Activated naive CD8-positive, alpha-beta T cell treated with anti-CD3 and anti-CD28 coated beads, Interleukin-2, amount 50 U/mL, for 24 hours (primary cell): ENCODE data around the gene AFF3.

Experiments
- ATAC-seq: fragments of 150-1000 bp; cut with Tn5 transposase; one replicate; pipeline ENCODE4 v1.10.0; 2021
- DNase-seq: peaks from one replicate; pipeline ENCODE4 v3.0.0; 2021
- H3K27ac Mint-ChIP-seq: one replicate; pipeline ENCODE4 v1.8.0; 2021; ENCODE audit warnings: mild to moderate bottlenecking, mixed read lengths
- H3K27me3 Mint-ChIP-seq: one replicate; pipeline ENCODE4 v1.8.0; 2021; ENCODE audit warnings: mixed read lengths
- H3K36me3 Mint-ChIP-seq: one replicate; pipeline ENCODE4 v1.8.0; 2021; ENCODE audit warnings: low read depth, mixed read lengths
- H3K4me1 Mint-ChIP-seq: one replicate; pipeline ENCODE4 v1.8.0; 2021; ENCODE audit warnings: mixed read lengths
- H3K4me3 Mint-ChIP-seq: one replicate; pipeline ENCODE4 v1.8.0; 2021; ENCODE audit warnings: mild to moderate bottlenecking, moderate library complexity, mixed read lengths
- H3K9me3 Mint-ChIP-seq: one replicate; pipeline ENCODE4 v1.8.0; 2021; ENCODE audit warnings: mixed read lengths

Gene AFF3

DNA sequence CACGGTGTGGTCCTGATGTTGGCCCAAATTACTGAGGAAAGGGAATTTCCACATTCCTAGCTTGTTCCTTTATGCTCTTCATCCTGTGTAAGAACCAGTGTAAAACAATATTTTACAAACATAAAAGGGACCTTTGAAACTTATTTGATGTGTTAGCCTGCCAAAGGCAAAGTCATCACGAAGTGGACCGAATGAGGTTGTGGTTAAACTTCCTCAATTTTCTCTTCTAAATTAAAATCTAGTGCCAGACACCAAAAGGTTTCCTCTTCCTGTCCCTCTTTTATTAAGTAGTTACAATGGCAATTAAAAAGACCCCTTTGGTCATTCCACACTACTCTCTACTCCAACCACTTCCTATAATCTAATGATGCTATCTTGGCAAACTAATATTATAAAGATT is 279.8 kb downstream of the AFF3 start:
- no peak overlapping the region for H3K27ac Mint-ChIP-seq
- no peak overlapping the region for H3K4me3 Mint-ChIP-seq
- no peaks in the 10 kb centered on the region for H3K27me3 Mint-ChIP-seq
- no peaks in the 10 kb centered on the region for H3K9me3 Mint-ChIP-seq
- ATAC-seq = no peak
- H3K4me1 Mint-ChIP-seq = peaks cover 25% of the 10 kb centered on the region
- no peak for DNase-seq
- no peaks in the 10 kb centered on the region for H3K36me3 Mint-ChIP-seq

DNA sequence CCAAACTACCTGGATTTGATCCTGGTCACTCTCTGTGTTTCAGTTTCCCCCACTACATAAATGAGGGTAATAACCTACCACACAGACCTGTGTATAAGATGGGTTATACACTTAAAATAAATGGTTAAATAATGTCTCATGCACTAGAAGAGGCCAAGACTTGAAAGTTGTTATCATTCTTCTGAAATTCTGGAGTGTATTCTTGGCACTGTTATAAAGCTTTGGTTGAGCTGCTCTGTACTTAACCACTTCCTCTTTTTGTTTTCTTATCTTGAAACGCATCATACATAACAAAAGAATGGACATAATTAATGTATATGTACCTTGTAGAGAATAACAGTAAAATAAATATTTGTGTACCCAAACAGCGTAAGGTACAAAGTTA is 281.0 kb downstream of the AFF3 start:
- Mint-ChIP-seq H3K36me3 (no peaks in the 10 kb centered on the region), H3K4me1 (peaks cover 25% of the 10 kb centered on the region), H3K27me3 (no peaks in the 10 kb centered on the region), H3K27ac (no peak overlapping the region), H3K4me3 (no peak overlapping the region), H3K9me3 (no peaks in the 10 kb centered on the region)
- ATAC-seq (no peak), DNase-seq (no peak)

DNA sequence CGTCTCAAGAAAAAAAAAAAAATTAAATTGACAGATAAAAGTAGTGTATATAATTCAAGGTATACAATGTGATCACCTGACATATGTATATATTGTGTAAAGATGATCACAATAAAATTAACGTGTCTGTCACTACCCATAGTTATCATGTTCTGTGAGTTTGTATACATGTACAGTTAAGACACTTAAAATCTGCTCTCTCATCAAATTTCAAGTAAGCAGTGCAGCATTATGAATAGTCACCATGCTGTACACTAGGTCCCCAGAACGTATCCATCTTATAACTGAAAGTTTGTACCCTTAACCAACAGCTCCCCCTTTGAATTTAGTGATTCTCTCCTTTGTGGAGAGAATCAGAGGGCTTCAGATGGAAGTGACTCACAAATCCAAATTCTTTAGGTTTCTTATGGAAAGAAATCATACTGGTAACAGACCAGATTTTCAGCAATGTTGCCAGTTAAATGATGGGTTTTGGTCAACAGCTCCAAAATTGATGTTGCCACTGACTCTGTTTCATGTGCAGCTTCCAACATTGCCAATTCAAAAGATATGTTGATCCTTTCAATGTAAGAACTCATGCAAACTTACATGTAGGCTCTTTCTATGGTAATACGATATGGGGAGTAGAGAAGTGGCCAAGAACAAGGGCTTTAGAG is 281.5 kb downstream of the AFF3 start:
- Mint-ChIP-seq H3K4me1 (peaks cover 25% of the 10 kb centered on the region), H3K27me3 (no peaks in the 10 kb centered on the region), H3K27ac (no peak overlapping the region), H3K9me3 (no peaks in the 10 kb centered on the region), H3K4me3 (no peak overlapping the region), H3K36me3 (no peaks in the 10 kb centered on the region)
- no peak for DNase-seq
- ATAC-seq = no peak

DNA sequence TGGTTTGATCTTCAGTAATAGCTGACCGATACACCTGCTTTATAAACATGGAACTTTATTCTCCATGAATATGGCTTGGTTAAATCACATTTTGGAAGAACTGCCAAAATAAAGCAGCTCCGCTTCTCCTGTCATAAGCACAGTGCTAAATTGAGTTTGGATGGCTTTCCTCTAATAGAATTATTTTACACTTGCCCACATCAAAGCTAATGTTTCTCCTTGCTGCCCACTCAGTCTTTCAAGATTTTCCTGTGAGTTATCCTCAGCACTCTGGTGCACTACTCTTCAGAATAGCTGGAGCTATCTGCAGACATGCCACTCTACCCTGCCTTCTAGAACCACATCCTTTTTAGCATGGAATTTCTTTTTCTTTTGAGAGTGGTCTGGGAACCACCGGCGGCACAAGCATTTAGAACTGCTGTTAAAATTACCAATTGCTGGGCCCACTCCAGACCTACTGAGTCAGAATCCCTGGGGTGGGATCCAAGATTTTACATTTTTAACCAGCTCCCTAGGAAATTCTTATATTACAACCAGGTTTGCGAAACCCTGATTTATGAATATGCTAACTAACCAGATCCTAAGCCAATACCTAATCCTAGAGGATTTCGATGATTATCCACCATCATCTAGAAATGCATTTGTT is 283.3 kb downstream of the AFF3 start:
- no peak for DNase-seq
- Mint-ChIP-seq H3K4me3 (no peak overlapping the region), H3K9me3 (no peaks in the 10 kb centered on the region), H3K27me3 (no peaks in the 10 kb centered on the region), H3K36me3 (no peaks in the 10 kb centered on the region), H3K27ac (no peak overlapping the region), H3K4me1 (peaks cover 22% of the 10 kb centered on the region)
- no peak for ATAC-seq

DNA sequence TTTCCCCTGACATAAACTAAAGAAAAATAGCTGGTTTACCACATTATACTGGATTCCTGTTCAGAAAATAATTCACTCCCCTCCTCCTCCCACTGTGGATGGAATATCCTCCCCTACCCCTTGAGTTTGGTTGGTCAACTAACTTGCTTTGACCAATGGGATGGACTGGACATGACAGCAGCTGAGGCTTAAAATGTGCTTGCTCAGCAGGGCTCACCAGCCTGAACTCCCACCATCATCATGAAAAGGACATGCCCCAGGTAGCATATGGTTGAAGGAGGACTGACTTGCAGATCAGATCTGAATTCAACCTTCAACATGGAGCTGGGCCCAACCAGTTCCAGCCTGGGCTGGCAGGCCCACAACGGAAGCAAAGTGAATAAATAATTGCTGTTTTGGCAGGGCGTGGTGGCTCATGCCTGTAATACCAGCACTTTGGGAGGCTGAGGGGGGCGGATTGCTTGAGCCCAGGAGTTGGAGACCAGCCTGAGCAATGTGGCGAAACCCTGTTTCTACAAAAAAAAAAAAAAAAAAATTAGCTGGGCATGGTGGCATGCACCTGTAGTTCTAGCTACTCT is 284.4 kb downstream of the AFF3 start:
- Mint-ChIP-seq H3K4me3 (no peak overlapping the region), H3K9me3 (no peaks in the 10 kb centered on the region), H3K4me1 (peaks cover 21% of the 10 kb centered on the region), H3K36me3 (no peaks in the 10 kb centered on the region), H3K27me3 (no peaks in the 10 kb centered on the region), H3K27ac (no peak overlapping the region)
- ATAC-seq = no peak
- DNase-seq = no peak

DNA sequence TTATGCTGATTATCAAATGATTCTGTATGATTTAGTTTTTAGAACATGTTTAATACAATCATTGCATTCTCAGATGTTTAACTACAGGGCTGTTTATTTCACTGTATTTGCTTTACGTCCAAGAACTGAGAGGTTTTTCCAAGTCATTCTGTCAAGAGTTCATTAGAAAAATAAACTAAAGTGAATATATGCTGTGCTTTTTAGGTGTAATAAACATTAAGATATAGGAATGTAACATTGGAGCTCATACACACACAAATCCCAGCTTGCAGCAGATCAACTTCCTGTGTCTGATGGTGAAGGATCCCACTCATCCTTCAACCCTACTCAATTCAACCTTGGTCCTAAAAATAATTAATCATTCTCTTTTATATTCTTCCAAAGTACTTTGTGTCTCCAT is 285.0 kb downstream of the AFF3 start:
- no peak for DNase-seq
- H3K9me3 Mint-ChIP-seq = no peaks in the 10 kb centered on the region
- ATAC-seq = no peak
- no peak overlapping the region for H3K27ac Mint-ChIP-seq
- H3K4me1 Mint-ChIP-seq = peaks cover 15% of the 10 kb centered on the region
- no peaks in the 10 kb centered on the region for H3K36me3 Mint-ChIP-seq
- no peak overlapping the region for H3K4me3 Mint-ChIP-seq
- no peaks in the 10 kb centered on the region for H3K27me3 Mint-ChIP-seq

GRCh38 chr2:99856119-99856518 is 286.3 kb downstream of the AFF3 start:
- ATAC-seq (no peak), DNase-seq (no peak)
- Mint-ChIP-seq H3K4me3 (no peak overlapping the region), H3K27ac (no peak overlapping the region), H3K9me3 (no peaks in the 10 kb centered on the region), H3K4me1 (peaks cover 4% of the 10 kb centered on the region), H3K36me3 (no peaks in the 10 kb centered on the region), H3K27me3 (no peaks in the 10 kb centered on the region)

GRCh38 chr2:99854236-99854852 is 288.0 kb downstream of the AFF3 start:
- Mint-ChIP-seq H3K36me3 (no peaks in the 10 kb centered on the region), H3K9me3 (no peaks in the 10 kb centered on the region), H3K27me3 (no peaks in the 10 kb centered on the region), H3K4me3 (no peak overlapping the region), H3K4me1 (no peaks in the 10 kb centered on the region), H3K27ac (no peak overlapping the region)
- ATAC-seq (no peak), DNase-seq (no peak)

GRCh38 chr2:99852956-99853355 is 289.4 kb downstream of the AFF3 start:
- Mint-ChIP-seq H3K27ac (no peak overlapping the region), H3K4me1 (no peaks in the 10 kb centered on the region), H3K4me3 (no peak overlapping the region), H3K9me3 (no peaks in the 10 kb centered on the region), H3K27me3 (no peaks in the 10 kb centered on the region), H3K36me3 (no peaks in the 10 kb centered on the region)
- DNase-seq (no peak), ATAC-seq (no peak)

- no peak for ATAC-seq
- Mint-ChIP-seq H3K27me3 (no peaks in the 10 kb centered on the region), H3K4me3 (no peak overlapping the region)
These were observed 289.9 kb downstream of the AFF3 start for GRCh38 chr2:99852376-99852934.

GRCh38 chr2:99851811-99852210 is 290.6 kb downstream of the AFF3 start:
- Mint-ChIP-seq H3K4me1 (no peaks in the 10 kb centered on the region), H3K27ac (no peak overlapping the region), H3K4me3 (no peak overlapping the region), H3K9me3 (no peaks in the 10 kb centered on the region), H3K36me3 (no peaks in the 10 kb centered on the region), H3K27me3 (no peaks in the 10 kb centered on the region)
- no peak for DNase-seq
- no peak for ATAC-seq

More at GRCh38 chr2:99852376-99852934, 289.9 kb downstream of the AFF3 start:
- Mint-ChIP-seq H3K4me1 (no peaks in the 10 kb centered on the region), H3K9me3 (no peaks in the 10 kb centered on the region), H3K27ac (no peak overlapping the region), H3K36me3 (no peaks in the 10 kb centered on the region)
- no peak for DNase-seq

DNA sequence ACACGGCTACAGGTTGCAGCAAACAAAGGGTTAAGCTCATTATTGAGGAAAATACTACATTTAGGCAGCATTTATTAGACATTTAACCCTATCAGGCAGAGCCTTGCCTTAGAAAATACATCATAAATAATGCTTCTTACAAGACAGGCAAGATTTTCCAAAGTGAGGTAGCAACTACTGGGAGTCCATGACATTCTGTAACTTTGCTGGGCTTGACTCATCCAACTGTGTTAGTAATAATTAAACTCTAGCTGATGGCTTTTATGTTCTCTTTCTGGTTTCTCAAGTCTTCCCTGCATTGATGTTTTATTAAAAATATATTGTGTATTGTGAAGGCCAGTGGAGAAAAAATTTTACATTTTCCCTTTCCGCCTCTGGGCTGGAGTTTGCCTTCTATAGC is 291.3 kb downstream of the AFF3 start:
- no peaks in the 10 kb centered on the region for H3K36me3 Mint-ChIP-seq
- H3K4me1 Mint-ChIP-seq = no peaks in the 10 kb centered on the region
- H3K4me3 Mint-ChIP-seq = no peak overlapping the region
- no peak for DNase-seq
- H3K27me3 Mint-ChIP-seq = no peaks in the 10 kb centered on the region
- ATAC-seq = no peak
- no peak overlapping the region for H3K27ac Mint-ChIP-seq
- H3K9me3 Mint-ChIP-seq = no peaks in the 10 kb centered on the region

GRCh38 chr2:99850084-99850710 is 292.2 kb downstream of the AFF3 start:
- H3K27ac Mint-ChIP-seq = no peak overlapping the region
- no peak overlapping the region for H3K4me3 Mint-ChIP-seq
- H3K4me1 Mint-ChIP-seq = no peaks in the 10 kb centered on the region
- no peaks in the 10 kb centered on the region for H3K27me3 Mint-ChIP-seq
- no peaks in the 10 kb centered on the region for H3K9me3 Mint-ChIP-seq
- ATAC-seq = no peak
- no peak for DNase-seq
- no peaks in the 10 kb centered on the region for H3K36me3 Mint-ChIP-seq

DNA sequence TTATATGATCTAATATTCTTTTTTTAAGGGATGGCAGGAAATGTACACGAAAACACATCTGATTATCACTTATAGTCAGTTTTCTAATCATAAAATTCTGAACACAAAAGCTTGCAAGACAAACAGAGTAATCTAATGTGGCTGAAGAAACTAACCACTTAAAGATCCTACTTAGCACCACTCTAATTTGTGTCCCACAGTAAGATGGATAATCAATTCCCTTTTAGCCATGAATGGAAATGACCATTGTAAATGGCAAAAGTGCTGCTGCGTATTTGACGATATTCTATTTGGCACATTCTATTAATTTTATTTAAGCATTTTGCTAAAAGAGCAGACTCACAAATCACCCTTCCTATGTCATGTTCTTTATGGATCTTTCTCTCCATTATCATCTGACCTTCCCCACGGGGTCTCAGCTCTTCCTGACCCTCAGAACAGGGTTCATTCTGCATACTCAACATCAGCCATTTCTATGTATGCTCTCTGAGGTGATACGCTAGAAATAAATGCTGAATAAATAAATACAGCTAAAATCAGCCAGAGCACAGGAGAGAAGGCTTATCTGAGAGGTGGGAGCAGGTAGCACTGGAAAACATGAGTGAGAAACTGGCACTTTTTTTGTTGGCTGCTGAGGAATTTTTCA is 295.8 kb downstream of the AFF3 start:
- Mint-ChIP-seq H3K27ac (no peak overlapping the region), H3K4me3 (no peak overlapping the region), H3K27me3 (no peaks in the 10 kb centered on the region), H3K4me1 (no peaks in the 10 kb centered on the region), H3K9me3 (no peaks in the 10 kb centered on the region), H3K36me3 (no peaks in the 10 kb centered on the region)
- DNase-seq = no peak
- no peak for ATAC-seq
